ENCODE measurements around the gene RGS19.

Gene RGS19

DNA sequence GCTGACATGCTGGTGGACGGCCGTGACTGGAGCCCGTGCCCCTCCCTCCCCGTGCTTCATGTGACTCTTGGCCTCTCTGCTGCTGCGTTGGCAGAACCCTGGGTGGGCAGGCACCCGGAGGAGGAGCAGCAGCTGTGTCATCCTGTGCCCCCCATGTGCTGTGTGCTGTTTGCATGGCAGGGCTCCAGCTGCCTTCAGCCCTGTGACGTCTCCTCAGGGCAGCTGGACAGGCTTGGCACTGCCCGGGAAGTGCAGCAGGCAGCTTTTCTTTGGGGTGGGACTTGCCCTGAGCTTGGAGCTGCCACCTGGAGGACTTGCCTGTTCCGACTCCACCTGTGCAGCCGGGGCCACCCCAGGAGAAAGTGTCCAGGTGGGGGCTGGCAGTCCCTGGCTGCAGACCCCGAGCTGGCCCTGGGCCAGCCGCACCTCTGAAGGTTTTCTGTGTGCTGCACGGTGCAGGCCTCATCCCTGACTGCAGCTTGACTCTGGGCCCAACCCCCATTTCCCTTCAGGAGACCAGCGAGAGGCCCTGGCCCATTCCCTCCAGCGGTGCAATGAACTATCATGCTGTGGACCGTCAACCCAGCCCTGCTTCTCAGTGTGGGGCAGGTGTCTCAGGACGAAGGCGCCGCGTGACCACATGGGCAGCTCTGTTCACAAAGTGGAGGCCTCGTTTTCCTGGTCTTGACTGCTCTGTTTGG, 19.9 kb upstream of the RGS19 start:
- ChIA-PET CTCF (interaction anchor here (1.5 kb wide), 1 partner anchor 16 kb away, joined by 3 read pairs; no protein-coding TSS in a partner anchor), POLR2A (no interaction called here)
- no peak for DNase-seq (ENCODE audit: extremely low spot score)

DNA sequence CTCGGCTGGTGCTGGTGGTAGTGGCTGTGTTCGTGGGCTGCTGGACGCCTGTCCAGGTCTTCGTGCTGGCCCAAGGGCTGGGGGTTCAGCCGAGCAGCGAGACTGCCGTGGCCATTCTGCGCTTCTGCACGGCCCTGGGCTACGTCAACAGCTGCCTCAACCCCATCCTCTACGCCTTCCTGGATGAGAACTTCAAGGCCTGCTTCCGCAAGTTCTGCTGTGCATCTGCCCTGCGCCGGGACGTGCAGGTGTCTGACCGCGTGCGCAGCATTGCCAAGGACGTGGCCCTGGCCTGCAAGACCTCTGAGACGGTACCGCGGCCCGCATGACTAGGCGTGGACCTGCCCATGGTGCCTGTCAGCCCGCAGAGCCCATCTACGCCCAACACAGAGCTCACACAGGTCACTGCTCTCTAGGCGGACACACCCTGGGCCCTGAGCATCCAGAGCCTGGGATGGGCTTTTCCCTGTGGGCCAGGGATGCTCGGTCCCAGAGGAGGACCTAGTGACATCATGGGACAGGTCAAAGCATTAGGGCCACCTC, 19.2 kb upstream of the RGS19 start:
- TF ChIP-seq ELF4 (IDR thresholded peaks at IDR 0.05): no peak
- no peak for TF ChIP-seq ARNT (IDR thresholded peaks at IDR 0.05)
- no peak for TF ChIP-seq HDGF (IDR thresholded peaks at IDR 0.05; ENCODE audit: borderline replicate concordance)
- no peak for TF ChIP-seq BHLHE40 (IDR thresholded peaks at IDR 0.05; ENCODE audit: borderline replicate concordance)
- no peak for TF ChIP-seq FOXK2 (IDR thresholded peaks at IDR 0.05)
- TF ChIP-seq LEF1 (IDR thresholded peaks at IDR 0.05; ENCODE audit: borderline replicate concordance): no peak
- no peak for TF ChIP-seq FOXA1 (IDR thresholded peaks at IDR 0.05)
- ChIA-PET CTCF (no interaction called here), POLR2A (no interaction called here)
- DNase-seq (ENCODE audit: extremely low spot score): no peak

More for the DNA sequence above, 19.9 kb upstream of the RGS19 start:
- TF ChIP-seq L3MBTL2 (conservative IDR thresholded peaks at IDR 0.05): no peak
- TF ChIP-seq BHLHE40 (IDR thresholded peaks at IDR 0.05; ENCODE audit: borderline replicate concordance): no peak
- no peak for TF ChIP-seq NFRKB (IDR thresholded peaks at IDR 0.05)
- TF ChIP-seq, protein P1, sequence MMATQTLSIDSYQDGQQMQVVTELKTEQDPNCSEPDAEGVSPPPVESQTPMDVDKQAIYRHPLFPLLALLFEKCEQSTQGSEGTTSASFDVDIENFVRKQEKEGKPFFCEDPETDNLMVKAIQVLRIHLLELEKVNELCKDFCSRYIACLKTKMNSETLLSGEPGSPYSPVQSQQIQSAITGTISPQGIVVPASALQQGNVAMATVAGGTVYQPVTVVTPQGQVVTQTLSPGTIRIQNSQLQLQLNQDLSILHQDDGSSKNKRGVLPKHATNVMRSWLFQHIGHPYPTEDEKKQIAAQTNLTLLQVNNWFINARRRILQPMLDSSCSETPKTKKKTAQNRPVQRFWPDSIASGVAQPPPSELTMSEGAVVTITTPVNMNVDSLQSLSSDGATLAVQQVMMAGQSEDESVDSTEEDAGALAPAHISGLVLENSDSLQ (IDR thresholded peaks at IDR 0.05): no peak
- TF ChIP-seq FOXA1 (IDR thresholded peaks at IDR 0.05): no peak
- TF ChIP-seq TARDBP (IDR thresholded peaks at IDR 0.05): no peak
- TF ChIP-seq LEF1 (IDR thresholded peaks at IDR 0.05; ENCODE audit: borderline replicate concordance): no peak
- no peak for TF ChIP-seq SP1 (IDR thresholded peaks at IDR 0.05)
- TF ChIP-seq ELF4 (IDR thresholded peaks at IDR 0.05): no peak
- no peak for TF ChIP-seq ZNF384 (IDR thresholded peaks at IDR 0.05)
- TF ChIP-seq CTBP1 (IDR thresholded peaks at IDR 0.05; ENCODE audit: borderline replicate concordance): no peak
- TF ChIP-seq FOXK2 (IDR thresholded peaks at IDR 0.05): no peak
- no peak for TF ChIP-seq HDGF (IDR thresholded peaks at IDR 0.05; ENCODE audit: borderline replicate concordance)
- no peak for TF ChIP-seq FOXM1 (IDR thresholded peaks at IDR 0.05; ENCODE audit: borderline replicate concordance)
- no peak for TF ChIP-seq ARNT (IDR thresholded peaks at IDR 0.05)
- TF ChIP-seq SUZ12 (IDR thresholded peaks at IDR 0.05): no peak

DNA sequence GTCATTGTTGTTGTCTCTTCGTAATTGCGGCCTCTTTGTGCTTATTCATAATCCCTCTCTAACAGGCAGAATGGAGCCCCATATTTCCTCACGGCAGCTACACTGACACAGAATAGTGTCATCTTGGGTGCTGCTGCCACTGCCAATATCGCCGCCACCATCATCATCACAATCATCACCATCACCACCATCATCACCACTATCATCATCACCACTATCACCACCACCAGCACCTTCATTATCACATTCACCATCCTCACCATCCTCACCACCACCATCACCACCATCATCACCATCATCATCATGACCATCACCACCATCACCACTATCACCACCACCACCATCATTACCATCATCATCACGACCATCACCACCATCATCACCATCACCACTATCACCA, 17.2 kb upstream of the RGS19 start:
- ChIA-PET CTCF (no interaction called here), POLR2A (interaction anchor here (1.2 kb wide), 1 partner anchor 34 kb away, joined by 3 read pairs; the partner anchor contains the start of gene TCEA2)

DNA sequence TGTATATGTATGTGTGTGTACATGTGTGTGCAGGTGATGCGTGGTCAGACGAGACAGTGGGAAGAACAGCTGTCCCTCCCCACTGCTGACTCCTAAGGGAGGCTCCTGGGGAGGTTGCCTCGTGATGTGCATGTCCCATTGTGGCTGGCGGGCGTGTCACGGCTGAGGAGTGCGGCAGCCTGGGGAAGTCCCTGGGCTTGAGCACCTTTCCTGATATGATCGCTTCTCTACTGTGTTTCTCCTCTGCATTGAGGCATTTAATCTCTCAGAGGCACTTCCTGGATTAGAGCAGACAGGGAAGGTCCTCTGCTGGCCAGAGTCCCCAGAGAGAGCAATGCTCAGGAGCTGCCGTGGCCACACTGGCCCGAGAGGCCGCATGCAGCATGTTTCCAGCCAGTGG, 16.6 kb upstream of the RGS19 start:
- CTCF ChIA-PET: no interaction called here
- DNase-seq (ENCODE audit: extremely low spot score): no peak
- POLR2A ChIA-PET: interaction anchor here (1.2 kb wide), 1 partner anchor 33 kb away, joined by 3 read pairs; the partner anchor contains the start of gene TCEA2
- no peak for TF ChIP-seq FOXM1 (IDR thresholded peaks at IDR 0.05; ENCODE audit: borderline replicate concordance)
- no peak for TF ChIP-seq FOXA1 (IDR thresholded peaks at IDR 0.05)
- TF ChIP-seq LEF1 (IDR thresholded peaks at IDR 0.05; ENCODE audit: borderline replicate concordance): no peak
- no peak for TF ChIP-seq L3MBTL2 (conservative IDR thresholded peaks at IDR 0.05)
- no peak for TF ChIP-seq SUZ12 (IDR thresholded peaks at IDR 0.05)

More for the DNA sequence above, 17.2 kb upstream of the RGS19 start:
- TF ChIP-seq, protein P1 (IDR thresholded peaks at IDR 0.05): no peak
- TF ChIP-seq LEF1 (IDR thresholded peaks at IDR 0.05; ENCODE audit: borderline replicate concordance) (no peak), SUZ12 (IDR thresholded peaks at IDR 0.05) (no peak), ARNT (IDR thresholded peaks at IDR 0.05) (no peak), ZNF384 (IDR thresholded peaks at IDR 0.05) (no peak), CTBP1 (IDR thresholded peaks at IDR 0.05; ENCODE audit: borderline replicate concordance) (no peak), FOXK2 (IDR thresholded peaks at IDR 0.05) (no peak), BHLHE40 (IDR thresholded peaks at IDR 0.05; ENCODE audit: borderline replicate concordance) (no peak), L3MBTL2 (conservative IDR thresholded peaks at IDR 0.05) (no peak), HDGF (IDR thresholded peaks at IDR 0.05; ENCODE audit: borderline replicate concordance) (no peak)
- no peak for DNase-seq (ENCODE audit: extremely low spot score)

DNA sequence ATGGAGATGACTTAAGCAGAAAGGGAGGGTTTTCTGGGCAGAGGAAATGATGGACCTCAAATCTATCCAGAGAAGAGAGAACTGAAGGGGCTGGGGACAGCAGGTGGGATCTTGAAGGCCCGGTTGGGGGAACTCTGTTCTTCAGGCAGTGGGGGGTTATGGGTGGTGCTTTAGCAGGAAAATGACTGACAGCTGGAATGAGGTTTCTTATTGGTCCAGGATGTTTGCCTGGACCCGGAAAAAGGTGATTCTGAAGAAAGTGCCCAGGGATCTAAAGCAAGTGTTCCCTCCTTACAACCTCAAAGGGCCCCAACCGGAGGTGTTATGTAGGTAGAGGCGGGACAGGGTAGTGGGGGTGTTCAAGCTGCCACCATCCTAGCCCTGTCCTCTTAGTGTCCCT, 16.1 kb upstream of the RGS19 start:
- TF ChIP-seq NFRKB (IDR thresholded peaks at IDR 0.05) (no peak), ARNT (IDR thresholded peaks at IDR 0.05) (no peak), ELF4 (IDR thresholded peaks at IDR 0.05) (no peak), L3MBTL2 (conservative IDR thresholded peaks at IDR 0.05) (no peak), ZNF384 (IDR thresholded peaks at IDR 0.05) (no peak), BHLHE40 (IDR thresholded peaks at IDR 0.05; ENCODE audit: borderline replicate concordance) (no peak)
- TF ChIP-seq, protein P1 (IDR thresholded peaks at IDR 0.05): peak; percentile 73
- DNase-seq (ENCODE audit: extremely low spot score): no peak
- CTCF ChIA-PET: no interaction called here
- POLR2A ChIA-PET: interaction anchor here (1.2 kb wide), 1 partner anchor 33 kb away, joined by 3 read pairs; the partner anchor contains the start of gene TCEA2

DNA sequence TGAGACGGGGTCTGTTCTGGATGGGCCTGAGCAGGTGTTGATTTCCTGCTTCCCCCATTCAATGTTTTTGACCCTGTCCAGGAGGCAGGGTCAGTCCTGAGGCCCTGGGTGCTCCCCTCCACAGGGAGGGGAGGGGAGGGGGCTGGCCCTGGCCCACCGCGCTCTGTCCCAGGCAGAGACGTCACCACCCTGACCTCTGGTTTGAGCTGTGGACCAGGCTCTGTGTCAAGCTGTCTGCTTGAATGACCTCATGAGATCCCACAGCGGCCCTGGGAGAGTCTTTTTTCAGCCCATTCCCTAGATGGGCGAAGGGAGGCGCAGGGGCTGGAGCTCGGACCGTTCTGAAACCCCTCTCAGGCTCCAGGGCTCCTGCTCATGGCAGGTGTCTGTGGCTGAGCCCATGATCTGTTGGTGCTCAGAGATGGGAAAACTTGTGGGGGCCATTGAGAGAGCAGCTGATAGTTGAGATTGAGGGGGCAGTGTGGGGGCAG, 13.7 kb upstream of the RGS19 start:
- ChIA-PET CTCF (no interaction called here), POLR2A (interaction anchor here (0.5 to 0.7 kb wide), 2 partner anchors 30 to 182 kb away, joined by 3 read pairs; no protein-coding TSS in a partner anchor)
- no peak for TF ChIP-seq BHLHE40 (IDR thresholded peaks at IDR 0.05; ENCODE audit: borderline replicate concordance)
- no peak for TF ChIP-seq ZNF384 (IDR thresholded peaks at IDR 0.05)
- no peak for TF ChIP-seq FOXM1 (IDR thresholded peaks at IDR 0.05; ENCODE audit: borderline replicate concordance)
- no peak for TF ChIP-seq ELF4 (IDR thresholded peaks at IDR 0.05)
- TF ChIP-seq SP1 (IDR thresholded peaks at IDR 0.05): no peak
- no peak for TF ChIP-seq FOXA1 (IDR thresholded peaks at IDR 0.05)
- TF ChIP-seq CTBP1 (IDR thresholded peaks at IDR 0.05; ENCODE audit: borderline replicate concordance): no peak
- no peak for TF ChIP-seq ARNT (IDR thresholded peaks at IDR 0.05)
- TF ChIP-seq TARDBP (IDR thresholded peaks at IDR 0.05): no peak
- no peak for TF ChIP-seq NFRKB (IDR thresholded peaks at IDR 0.05)
- no peak for TF ChIP-seq FOXK2 (IDR thresholded peaks at IDR 0.05)
- no peak for TF ChIP-seq L3MBTL2 (conservative IDR thresholded peaks at IDR 0.05)
- no peak for TF ChIP-seq SUZ12 (IDR thresholded peaks at IDR 0.05)
- no peak for DNase-seq (ENCODE audit: extremely low spot score)

Data from HEK293T (cell line).